GM12878 (cell line): ENCODE results near the gene NAP1L1. TPM values are rescaled to one million over a fixed set of nuclear protein-coding genes. Genes with fewer than 3 reads are reported as not detected.

Source experiments
- DPF2 ChIP-seq: fragments of 450-650 bp; IDR thresholded peaks from 2 replicates; pipeline ENCODE4 v1.6.1; 2017; ENCODE audit warnings: mild to moderate bottlenecking
- ETV6 ChIP-seq, 2 experiments: fragments of 450-650 bp in 1 of 2; IDR thresholded peaks in 1 of 2; conservative IDR thresholded peaks in 1 of 2; 2 replicates each; pipeline ENCODE4 v1.6.1; 2014; ENCODE audit warnings: antibody characterized with exemption in 1 of 2, borderline replicate concordance in 1 of 2, low read depth in 1 of 2, mild to moderate bottlenecking in 1 of 2, moderate library complexity in 1 of 2
- HDGF ChIP-seq: fragments of 450-650 bp; IDR thresholded peaks from 2 replicates; pipeline ENCODE4 v1.6.1; 2016; ENCODE audit warnings: antibody characterized with exemption
- JUNB ChIP-seq: IDR thresholded peaks from 2 replicates; pipeline ENCODE4 v1.6.1; 2016; ENCODE audit warnings: antibody characterized with exemption, mild to moderate bottlenecking
- POLR2A ChIP-seq: IDR thresholded peaks from 2 replicates; pipeline ENCODE4 v1.6.1; 2011; ENCODE audit warnings: low read depth, mild to moderate bottlenecking, low read length
- RFX5 ChIP-seq: IDR thresholded peaks from 2 replicates; pipeline ENCODE4 v1.6.1; 2011; ENCODE audit warnings: low read depth, low read length, improper control_type of control experiment
- RUNX3 ChIP-seq: IDR thresholded peaks from 2 replicates; pipeline ENCODE4 v1.6.1; 2012; ENCODE audit warnings: low read length, inconsistent platforms
- YY1 ChIP-seq: IDR thresholded peaks from 2 replicates; pipeline ENCODE4 v1.6.1; 2011; ENCODE audit warnings: low read depth, mild to moderate bottlenecking, low read length
- polyA plus RNA-seq, 11 experiments: library from polyadenylated mRNA; depleted of rRNA in 4 of 11; unstranded in 6 of 11; stranded (reverse) in 5 of 11; fragments of >200 nt; fragmentation: Nextera tagmentation in 4 of 11; fragmentation: Illumina TruSeq in 1 of 11; extraction: Ambion mirVana in 4 of 11; extraction: Trizol in 1 of 11; gene quantifications; 1 replicate in 1 of 11; 2 replicates in 10 of 11; pipeline versions ENCODE4 v1.2.1 to v1.2.3, GENCODE V29; 2011 to 2016; ENCODE audit warnings: inconsistent platforms in 2 of 11, missing spikeins in 2 of 11, low read depth in 1 of 11
- total RNA-seq, 4 experiments: library from RNA; depleted of rRNA in 3 of 4; stranded (reverse); fragments of >200 nt in 3 of 4; fragmentation: Illumina TruSeq in 1 of 4; extraction: Trizol in 1 of 4; gene quantifications; 2 replicates each; pipeline versions ENCODE4 v1.2.1 to v1.2.3, GENCODE V29; 2013 to 2021
- TF ChIP-seq, protein P1 (sequence below): fragments of 450-650 bp; IDR thresholded peaks from 2 replicates; pipeline ENCODE4 v1.6.1; 2017; ENCODE audit warnings: antibody characterized with exemption, mild to moderate bottlenecking, moderate library complexity
- TF ChIP-seq, protein P2 (sequence below): fragments of 450-650 bp; IDR thresholded peaks from 2 replicates; pipeline ENCODE4 v1.6.1; 2017; ENCODE audit warnings: low read depth, mild to moderate bottlenecking, moderate library complexity
- TF ChIP-seq, protein P3 (sequence below): IDR thresholded peaks from 2 replicates; pipeline ENCODE4 v1.6.1; 2011; ENCODE audit warnings: borderline replicate concordance, low read depth, mild to moderate bottlenecking, moderate library complexity, low read length; ENCODE audit not compliant: insufficient read depth, poor library complexity, severe bottlenecking
- TF ChIP-seq, protein P4 (sequence below): fragments of 450-650 bp; IDR thresholded peaks from 2 replicates; pipeline ENCODE4 v1.6.1; 2018; ENCODE audit warnings: mild to moderate bottlenecking, low read depth, moderate library complexity; ENCODE audit not compliant: partially characterized antibody
- TF ChIP-seq, protein P5 (sequence below): fragments of 450-650 bp; IDR thresholded peaks from 2 replicates; pipeline ENCODE4 v1.6.1; 2016; ENCODE audit warnings: mild to moderate bottlenecking
- TF ChIP-seq, protein P6 (sequence below), 3 experiments: IDR thresholded peaks in 2 of 3; conservative IDR thresholded peaks in 1 of 3; 2 replicates each; pipeline ENCODE4 v1.5.1; 2011; ENCODE audit warnings: low read depth in 3 of 3, low read length in 3 of 3, mild to moderate bottlenecking in 3 of 3, control low read depth in 2 of 3, moderate library complexity in 2 of 3, inconsistent platforms in 1 of 3, mixed read lengths in 1 of 3; ENCODE audit not compliant: control insufficient read depth in 2 of 3, insufficient read depth in 1 of 3; ENCODE audit errors: extremely low read depth in 1 of 3

NAP1L1 gene
- total and polyA plus RNA-seq, 10 of the 15 experiments (the other 5 are each of a cell fraction or from before 2014, with no cell fraction given), result 256 to 1,036 (median 536) TPM

DNA sequence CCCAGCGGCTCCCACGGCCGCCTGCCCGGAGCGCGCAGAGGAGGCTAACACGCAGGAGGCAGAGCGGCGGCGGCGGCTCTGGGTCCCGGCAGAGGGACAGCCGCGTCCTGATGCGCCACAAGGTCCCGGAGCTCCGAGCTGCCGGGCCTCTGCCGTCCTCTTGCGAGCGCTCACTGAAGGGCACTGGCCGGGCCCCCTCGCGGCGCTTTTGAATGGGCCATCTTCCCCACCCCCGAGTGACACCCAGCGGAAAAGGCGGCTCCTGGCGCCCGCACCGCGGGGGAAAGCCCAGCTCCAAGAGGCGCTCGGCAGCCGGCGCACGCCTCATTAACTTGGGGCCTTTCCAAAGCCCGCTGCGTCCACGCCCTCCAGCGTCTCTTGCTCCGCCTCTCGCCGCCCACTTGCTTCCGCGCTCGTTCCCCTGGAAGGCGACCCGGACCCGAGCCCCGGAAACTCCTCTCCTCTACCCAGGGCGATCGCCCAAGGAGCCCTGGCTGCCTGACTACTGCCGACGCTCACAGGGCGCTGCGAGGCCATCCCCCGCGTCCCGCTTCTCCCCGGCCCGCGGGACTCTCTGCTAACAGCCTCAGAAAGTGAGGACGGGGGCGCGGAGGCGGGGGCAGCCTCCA is 53.0 kb downstream of the NAP1L1 start, which contains the start of gene PHLDA1 (continued):
- TF ChIP-seq, protein P1, sequence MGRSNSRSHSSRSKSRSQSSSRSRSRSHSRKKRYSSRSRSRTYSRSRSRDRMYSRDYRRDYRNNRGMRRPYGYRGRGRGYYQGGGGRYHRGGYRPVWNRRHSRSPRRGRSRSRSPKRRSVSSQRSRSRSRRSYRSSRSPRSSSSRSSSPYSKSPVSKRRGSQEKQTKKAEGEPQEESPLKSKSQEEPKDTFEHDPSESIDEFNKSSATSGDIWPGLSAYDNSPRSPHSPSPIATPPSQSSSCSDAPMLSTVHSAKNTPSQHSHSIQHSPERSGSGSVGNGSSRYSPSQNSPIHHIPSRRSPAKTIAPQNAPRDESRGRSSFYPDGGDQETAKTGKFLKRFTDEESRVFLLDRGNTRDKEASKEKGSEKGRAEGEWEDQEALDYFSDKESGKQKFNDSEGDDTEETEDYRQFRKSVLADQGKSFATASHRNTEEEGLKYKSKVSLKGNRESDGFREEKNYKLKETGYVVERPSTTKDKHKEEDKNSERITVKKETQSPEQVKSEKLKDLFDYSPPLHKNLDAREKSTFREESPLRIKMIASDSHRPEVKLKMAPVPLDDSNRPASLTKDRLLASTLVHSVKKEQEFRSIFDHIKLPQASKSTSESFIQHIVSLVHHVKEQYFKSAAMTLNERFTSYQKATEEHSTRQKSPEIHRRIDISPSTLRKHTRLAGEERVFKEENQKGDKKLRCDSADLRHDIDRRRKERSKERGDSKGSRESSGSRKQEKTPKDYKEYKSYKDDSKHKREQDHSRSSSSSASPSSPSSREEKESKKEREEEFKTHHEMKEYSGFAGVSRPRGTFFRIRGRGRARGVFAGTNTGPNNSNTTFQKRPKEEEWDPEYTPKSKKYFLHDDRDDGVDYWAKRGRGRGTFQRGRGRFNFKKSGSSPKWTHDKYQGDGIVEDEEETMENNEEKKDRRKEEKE, result no peak
- TF ChIP-seq RFX5, result peak; percentile 24; the same call in 1 of the 2 replicates
- peak; percentile 94 for TF ChIP-seq POLR2A
- 0 out of 2 replicates have a peak, but pooled peaks have one; percentile 69 for TF ChIP-seq YY1
- no peak for TF ChIP-seq JUNB
- TF ChIP-seq, protein P2, sequence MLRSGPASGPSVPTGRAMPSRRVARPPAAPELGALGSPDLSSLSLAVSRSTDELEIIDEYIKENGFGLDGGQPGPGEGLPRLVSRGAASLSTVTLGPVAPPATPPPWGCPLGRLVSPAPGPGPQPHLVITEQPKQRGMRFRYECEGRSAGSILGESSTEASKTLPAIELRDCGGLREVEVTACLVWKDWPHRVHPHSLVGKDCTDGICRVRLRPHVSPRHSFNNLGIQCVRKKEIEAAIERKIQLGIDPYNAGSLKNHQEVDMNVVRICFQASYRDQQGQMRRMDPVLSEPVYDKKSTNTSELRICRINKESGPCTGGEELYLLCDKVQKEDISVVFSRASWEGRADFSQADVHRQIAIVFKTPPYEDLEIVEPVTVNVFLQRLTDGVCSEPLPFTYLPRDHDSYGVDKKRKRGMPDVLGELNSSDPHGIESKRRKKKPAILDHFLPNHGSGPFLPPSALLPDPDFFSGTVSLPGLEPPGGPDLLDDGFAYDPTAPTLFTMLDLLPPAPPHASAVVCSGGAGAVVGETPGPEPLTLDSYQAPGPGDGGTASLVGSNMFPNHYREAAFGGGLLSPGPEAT, result peak; percentile 81
- TF ChIP-seq, protein P3, sequence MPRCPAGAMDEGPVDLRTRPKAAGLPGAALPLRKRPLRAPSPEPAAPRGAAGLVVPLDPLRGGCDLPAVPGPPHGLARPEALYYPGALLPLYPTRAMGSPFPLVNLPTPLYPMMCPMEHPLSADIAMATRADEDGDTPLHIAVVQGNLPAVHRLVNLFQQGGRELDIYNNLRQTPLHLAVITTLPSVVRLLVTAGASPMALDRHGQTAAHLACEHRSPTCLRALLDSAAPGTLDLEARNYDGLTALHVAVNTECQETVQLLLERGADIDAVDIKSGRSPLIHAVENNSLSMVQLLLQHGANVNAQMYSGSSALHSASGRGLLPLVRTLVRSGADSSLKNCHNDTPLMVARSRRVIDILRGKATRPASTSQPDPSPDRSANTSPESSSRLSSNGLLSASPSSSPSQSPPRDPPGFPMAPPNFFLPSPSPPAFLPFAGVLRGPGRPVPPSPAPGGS, result peak; percentile 53
- TF ChIP-seq, protein P4, sequence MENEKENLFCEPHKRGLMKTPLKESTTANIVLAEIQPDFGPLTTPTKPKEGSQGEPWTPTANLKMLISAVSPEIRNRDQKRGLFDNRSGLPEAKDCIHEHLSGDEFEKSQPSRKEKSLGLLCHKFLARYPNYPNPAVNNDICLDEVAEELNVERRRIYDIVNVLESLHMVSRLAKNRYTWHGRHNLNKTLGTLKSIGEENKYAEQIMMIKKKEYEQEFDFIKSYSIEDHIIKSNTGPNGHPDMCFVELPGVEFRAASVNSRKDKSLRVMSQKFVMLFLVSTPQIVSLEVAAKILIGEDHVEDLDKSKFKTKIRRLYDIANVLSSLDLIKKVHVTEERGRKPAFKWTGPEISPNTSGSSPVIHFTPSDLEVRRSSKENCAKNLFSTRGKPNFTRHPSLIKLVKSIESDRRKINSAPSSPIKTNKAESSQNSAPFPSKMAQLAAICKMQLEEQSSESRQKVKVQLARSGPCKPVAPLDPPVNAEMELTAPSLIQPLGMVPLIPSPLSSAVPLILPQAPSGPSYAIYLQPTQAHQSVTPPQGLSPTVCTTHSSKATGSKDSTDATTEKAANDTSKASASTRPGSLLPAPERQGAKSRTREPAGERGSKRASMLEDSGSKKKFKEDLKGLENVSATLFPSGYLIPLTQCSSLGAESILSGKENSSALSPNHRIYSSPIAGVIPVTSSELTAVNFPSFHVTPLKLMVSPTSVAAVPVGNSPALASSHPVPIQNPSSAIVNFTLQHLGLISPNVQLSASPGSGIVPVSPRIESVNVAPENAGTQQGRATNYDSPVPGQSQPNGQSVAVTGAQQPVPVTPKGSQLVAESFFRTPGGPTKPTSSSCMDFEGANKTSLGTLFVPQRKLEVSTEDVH, result no peak
- TF ChIP-seq HDGF, result peak; percentile 92
- TF ChIP-seq, protein P5, sequence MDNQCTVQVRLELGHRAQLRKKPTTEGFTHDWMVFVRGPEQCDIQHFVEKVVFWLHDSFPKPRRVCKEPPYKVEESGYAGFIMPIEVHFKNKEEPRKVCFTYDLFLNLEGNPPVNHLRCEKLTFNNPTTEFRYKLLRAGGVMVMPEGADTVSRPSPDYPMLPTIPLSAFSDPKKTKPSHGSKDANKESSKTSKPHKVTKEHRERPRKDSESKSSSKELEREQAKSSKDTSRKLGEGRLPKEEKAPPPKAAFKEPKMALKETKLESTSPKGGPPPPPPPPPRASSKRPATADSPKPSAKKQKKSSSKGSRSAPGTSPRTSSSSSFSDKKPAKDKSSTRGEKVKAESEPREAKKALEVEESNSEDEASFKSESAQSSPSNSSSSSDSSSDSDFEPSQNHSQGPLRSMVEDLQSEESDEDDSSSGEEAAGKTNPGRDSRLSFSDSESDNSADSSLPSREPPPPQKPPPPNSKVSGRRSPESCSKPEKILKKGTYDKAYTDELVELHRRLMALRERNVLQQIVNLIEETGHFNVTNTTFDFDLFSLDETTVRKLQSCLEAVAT, result peak; percentile 75
- TF ChIP-seq, protein P6, sequence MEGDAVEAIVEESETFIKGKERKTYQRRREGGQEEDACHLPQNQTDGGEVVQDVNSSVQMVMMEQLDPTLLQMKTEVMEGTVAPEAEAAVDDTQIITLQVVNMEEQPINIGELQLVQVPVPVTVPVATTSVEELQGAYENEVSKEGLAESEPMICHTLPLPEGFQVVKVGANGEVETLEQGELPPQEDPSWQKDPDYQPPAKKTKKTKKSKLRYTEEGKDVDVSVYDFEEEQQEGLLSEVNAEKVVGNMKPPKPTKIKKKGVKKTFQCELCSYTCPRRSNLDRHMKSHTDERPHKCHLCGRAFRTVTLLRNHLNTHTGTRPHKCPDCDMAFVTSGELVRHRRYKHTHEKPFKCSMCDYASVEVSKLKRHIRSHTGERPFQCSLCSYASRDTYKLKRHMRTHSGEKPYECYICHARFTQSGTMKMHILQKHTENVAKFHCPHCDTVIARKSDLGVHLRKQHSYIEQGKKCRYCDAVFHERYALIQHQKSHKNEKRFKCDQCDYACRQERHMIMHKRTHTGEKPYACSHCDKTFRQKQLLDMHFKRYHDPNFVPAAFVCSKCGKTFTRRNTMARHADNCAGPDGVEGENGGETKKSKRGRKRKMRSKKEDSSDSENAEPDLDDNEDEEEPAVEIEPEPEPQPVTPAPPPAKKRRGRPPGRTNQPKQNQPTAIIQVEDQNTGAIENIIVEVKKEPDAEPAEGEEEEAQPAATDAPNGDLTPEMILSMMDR (IDR thresholded peaks at IDR 0.05 in 2 of 3, conservative IDR thresholded peaks at IDR 0.05 in 1 of 3; ENCODE audit: control insufficient read depth in 2 of 3, extremely low read depth in 1 of 3, insufficient read depth in 1 of 3, low read depth in 3 of 3, low read length in 3 of 3), result peak; percentile 57 to 89 (median 72)
- peak; percentile 54 for TF ChIP-seq RUNX3
- peak in 1 of 2 experiments; percentile 38; a peak in 2 of 4 replicates for TF ChIP-seq ETV6 (conservative IDR thresholded peaks at IDR 0.05 in 1 of 2, IDR thresholded peaks at IDR 0.05 in 1 of 2; ENCODE audit: borderline replicate concordance in 1 of 2, low read depth in 1 of 2)
- peak; percentile 86; the same call in 1 of the 2 replicates for TF ChIP-seq DPF2
